SK-N-SH (cell line): ENCODE data around the gene GRIN1.

Source experiments
- ELF1 ChIP-seq: IDR thresholded peaks from 2 replicates; pipeline ENCODE4 v1.4.0; 2012
- JUND ChIP-seq: IDR thresholded peaks from 2 replicates; pipeline ENCODE4 v1.4.0; 2012
- MXI1 ChIP-seq: IDR thresholded peaks from 2 replicates; pipeline ENCODE4 v1.6.1; 2012; ENCODE audit warnings: mild to moderate bottlenecking, low read depth, low read length, improper control_type of control experiment
- POLR2AphosphoS5 ChIP-seq: IDR thresholded peaks from 2 replicates; pipeline ENCODE4 v1.6.1; 2012; ENCODE audit warnings: low read depth, low read length
- RCOR1 ChIP-seq: fragments of 150-350 bp; IDR thresholded peaks from 2 replicates; pipeline ENCODE4 v1.6.1; 2017; ENCODE audit warnings: antibody characterized with exemption, low read length
- TF ChIP-seq, protein P1 (sequence below): fragments of 200-600 bp; sonication (generic); IDR thresholded peaks from 2 replicates; pipeline ENCODE4 v1.6.1; 2017; ENCODE audit warnings: antibody characterized with exemption, mild to moderate bottlenecking, moderate library complexity

DNA sequence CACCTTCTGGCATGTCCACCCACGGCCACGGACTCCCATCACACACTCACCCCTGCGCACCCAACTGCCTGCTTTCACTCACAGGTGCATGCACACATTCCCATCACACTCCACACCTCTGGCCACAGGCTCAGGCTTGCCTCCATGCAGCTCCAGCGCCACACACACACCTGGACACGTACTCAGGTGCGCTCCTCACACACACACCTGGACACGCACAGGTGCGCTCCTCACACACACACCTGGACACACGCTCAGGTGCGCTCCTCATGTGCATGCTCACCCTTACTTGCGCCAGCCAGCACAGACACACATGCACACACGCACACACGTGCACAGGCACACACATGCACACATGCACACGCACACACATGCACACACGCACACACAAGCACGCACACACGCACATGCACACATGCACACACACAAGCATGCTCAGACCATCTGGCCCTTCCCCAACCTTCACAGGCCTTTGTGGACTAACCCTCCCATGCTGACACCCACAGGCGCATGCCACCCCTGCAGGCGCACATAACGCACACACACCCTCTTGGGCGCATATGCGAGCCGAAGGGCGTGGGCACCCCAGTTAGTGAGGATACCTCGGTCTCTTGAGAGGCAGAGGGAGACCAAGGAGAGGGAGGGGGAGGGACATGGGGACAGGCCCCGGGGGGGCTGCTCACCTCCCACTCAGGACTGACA lies 8.3 kb downstream of the GRIN1 start:
- TF ChIP-seq JUND (no peak), POLR2AphosphoS5 (no peak), ELF1 (no peak), RCOR1 (no peak), MXI1 (no peak)
- TF ChIP-seq, protein P1, sequence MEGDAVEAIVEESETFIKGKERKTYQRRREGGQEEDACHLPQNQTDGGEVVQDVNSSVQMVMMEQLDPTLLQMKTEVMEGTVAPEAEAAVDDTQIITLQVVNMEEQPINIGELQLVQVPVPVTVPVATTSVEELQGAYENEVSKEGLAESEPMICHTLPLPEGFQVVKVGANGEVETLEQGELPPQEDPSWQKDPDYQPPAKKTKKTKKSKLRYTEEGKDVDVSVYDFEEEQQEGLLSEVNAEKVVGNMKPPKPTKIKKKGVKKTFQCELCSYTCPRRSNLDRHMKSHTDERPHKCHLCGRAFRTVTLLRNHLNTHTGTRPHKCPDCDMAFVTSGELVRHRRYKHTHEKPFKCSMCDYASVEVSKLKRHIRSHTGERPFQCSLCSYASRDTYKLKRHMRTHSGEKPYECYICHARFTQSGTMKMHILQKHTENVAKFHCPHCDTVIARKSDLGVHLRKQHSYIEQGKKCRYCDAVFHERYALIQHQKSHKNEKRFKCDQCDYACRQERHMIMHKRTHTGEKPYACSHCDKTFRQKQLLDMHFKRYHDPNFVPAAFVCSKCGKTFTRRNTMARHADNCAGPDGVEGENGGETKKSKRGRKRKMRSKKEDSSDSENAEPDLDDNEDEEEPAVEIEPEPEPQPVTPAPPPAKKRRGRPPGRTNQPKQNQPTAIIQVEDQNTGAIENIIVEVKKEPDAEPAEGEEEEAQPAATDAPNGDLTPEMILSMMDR = no peak
